ENCODE data around the gene ZC3H13. TPM values are rescaled to one million over a fixed set of nuclear protein-coding genes. Genes with fewer than 3 reads are reported as not detected.

The ZC3H13 gene
- total RNA-seq, 1 donor from 2014 or later, result 30.2 TPM

GRCh38 chr13:45909089-45909488 lies 143.5 kb downstream of the ZC3H13 start:
- no peak overlapping the region for H3K4me3 ChIP-seq
- TF ChIP-seq CTCF (IDR thresholded peaks at IDR 0.05) (no peak), POLR2A (IDR thresholded peaks at IDR 0.05) (no peak), POLR2AphosphoS5 (IDR thresholded peaks at IDR 0.05; ENCODE audit: insufficient read depth in 1 of 2, low read depth in 1 of 2) (no peak)
- H3K4me1 ChIP-seq, result no peaks in the 10 kb centered on the region
- no peak overlapping the region for H3K27ac ChIP-seq
- no peaks in the 10 kb centered on the region for H3K36me3 ChIP-seq
- intact Hi-C loops (cut with DNase I), result no loop called here
- H3K9me3 ChIP-seq, result no peaks in the 10 kb centered on the region
- no peak for DNase-seq (ENCODE audit: extremely low spot score in 2 of 2)
- H3K27me3 ChIP-seq, result no peaks in the 10 kb centered on the region

- H3K4me1 ChIP-seq, result no peaks in the 10 kb centered on the region
These were observed 145.0 kb downstream of the ZC3H13 start for GRCh38 chr13:45907503-45907902.

More at GRCh38 chr13:45907503-45907902, 145.0 kb downstream of the ZC3H13 start:
- DNase-seq (ENCODE audit: extremely low spot score in 2 of 2), result no peak
- Histone ChIP-seq H3K4me3 (no peak overlapping the region), H3K27ac (no peak overlapping the region), H3K27me3 (no peaks in the 10 kb centered on the region), H3K36me3 (no peaks in the 10 kb centered on the region), H3K9me3 (no peaks in the 10 kb centered on the region)
- no peak for TF ChIP-seq POLR2AphosphoS5 (IDR thresholded peaks at IDR 0.05; ENCODE audit: insufficient read depth in 1 of 2, low read depth in 1 of 2)
- no peak for TF ChIP-seq POLR2A (IDR thresholded peaks at IDR 0.05)
- TF ChIP-seq CTCF (IDR thresholded peaks at IDR 0.05), result no peak
- intact Hi-C loops (cut with DNase I), result no loop called here

Other genes with a start within 250 kb of the ZC3H13 start
- gene SIAH3, start 201.0 kb downstream of the ZC3H13 start, total RNA-seq, result not detected
- gene CPB2, start 52.3 kb upstream of the ZC3H13 start, total RNA-seq, result not detected
- 30.9 TPM for gene LCP1, start 129.4 kb upstream of the ZC3H13 start, total RNA-seq
- gene LRRC63, start 159.2 kb upstream of the ZC3H13 start, total RNA-seq, result 0.49 TPM

All from vagina (tissue), 2 donors.